Thyroid gland (tissue), 4 donors: ENCODE data around the gene GCC1.

Source experiments
- POLR2A ChIP-seq, 2 donors: fragments of 450-650 bp; IDR thresholded peaks; one replicate each; pipeline ENCODE4 v1.6.1; 2017; ENCODE audit warnings: antibody characterized with exemption in 2 of 2, mild to moderate bottlenecking in 2 of 2, moderate library complexity in 1 of 2
- TF ChIP-seq, protein P1 (sequence below), 6 experiments: fragments of 200-600 bp in 3 of 6; fragments of 450-650 bp in 3 of 6; sonication (generic) in 3 of 6; IDR thresholded peaks; one replicate each; pipeline ENCODE4 v1.5.1; 2016 to 2019; ENCODE audit warnings: antibody characterized with exemption in 6 of 6, mild to moderate bottlenecking in 2 of 6, inconsistent platforms in 1 of 6, moderate library complexity in 1 of 6

DNA sequence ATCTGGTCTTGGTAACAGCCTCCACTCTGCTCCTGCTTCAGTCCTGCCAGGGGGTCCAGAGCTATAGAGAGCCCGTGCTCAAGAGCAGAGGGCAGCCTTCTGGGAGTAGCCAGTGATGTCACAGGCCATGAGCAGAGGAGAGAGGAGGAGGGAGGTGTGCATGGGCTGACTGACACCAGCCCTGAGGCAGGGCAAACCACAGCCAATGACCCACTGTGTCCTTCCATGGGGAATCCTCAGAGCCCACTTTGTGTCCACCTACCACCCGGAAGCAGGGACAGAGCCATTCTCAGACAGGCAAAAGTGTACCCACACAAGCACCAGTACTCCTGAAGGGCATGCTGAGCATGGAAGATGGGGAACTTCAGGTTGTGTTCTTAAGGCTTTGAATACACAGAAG, 32.6 kb upstream of the GCC1 start, which contains the start of gene PAX4:
- TF ChIP-seq, protein P1, sequence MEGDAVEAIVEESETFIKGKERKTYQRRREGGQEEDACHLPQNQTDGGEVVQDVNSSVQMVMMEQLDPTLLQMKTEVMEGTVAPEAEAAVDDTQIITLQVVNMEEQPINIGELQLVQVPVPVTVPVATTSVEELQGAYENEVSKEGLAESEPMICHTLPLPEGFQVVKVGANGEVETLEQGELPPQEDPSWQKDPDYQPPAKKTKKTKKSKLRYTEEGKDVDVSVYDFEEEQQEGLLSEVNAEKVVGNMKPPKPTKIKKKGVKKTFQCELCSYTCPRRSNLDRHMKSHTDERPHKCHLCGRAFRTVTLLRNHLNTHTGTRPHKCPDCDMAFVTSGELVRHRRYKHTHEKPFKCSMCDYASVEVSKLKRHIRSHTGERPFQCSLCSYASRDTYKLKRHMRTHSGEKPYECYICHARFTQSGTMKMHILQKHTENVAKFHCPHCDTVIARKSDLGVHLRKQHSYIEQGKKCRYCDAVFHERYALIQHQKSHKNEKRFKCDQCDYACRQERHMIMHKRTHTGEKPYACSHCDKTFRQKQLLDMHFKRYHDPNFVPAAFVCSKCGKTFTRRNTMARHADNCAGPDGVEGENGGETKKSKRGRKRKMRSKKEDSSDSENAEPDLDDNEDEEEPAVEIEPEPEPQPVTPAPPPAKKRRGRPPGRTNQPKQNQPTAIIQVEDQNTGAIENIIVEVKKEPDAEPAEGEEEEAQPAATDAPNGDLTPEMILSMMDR (IDR thresholded peaks at IDR 0.05): no peak
- TF ChIP-seq POLR2A (IDR thresholded peaks at IDR 0.05): no peak
